Activated naive CD8-positive, alpha-beta T cell (primary cell): Measurements from ENCODE around the gene ITIH6.
"Not testable (repeated sequence)": the region's sequence is repeated elsewhere in the genome, so short reads cannot be mapped to it uniquely, and the experiment has no call there.

Experiments used
- H3K27ac Mint-ChIP-seq: one replicate; pipeline ENCODE4 v1.8.0; 2021; ENCODE audit warnings: mixed read lengths
- H3K27me3 Mint-ChIP-seq: one replicate; pipeline ENCODE4 v1.8.0; 2021; ENCODE audit warnings: mixed read lengths
- H3K36me3 Mint-ChIP-seq: one replicate; pipeline ENCODE4 v1.8.0; 2021; ENCODE audit warnings: mixed read lengths
- H3K4me1 Mint-ChIP-seq: one replicate; pipeline ENCODE4 v1.8.0; 2021; ENCODE audit warnings: low read depth, mixed read lengths
- H3K4me3 Mint-ChIP-seq: one replicate; pipeline ENCODE4 v1.8.0; 2021; ENCODE audit warnings: mild to moderate bottlenecking, mixed read lengths
- H3K9me3 Mint-ChIP-seq: one replicate; pipeline ENCODE4 v1.8.0; 2021; ENCODE audit warnings: low read depth, mixed read lengths

The ITIH6 gene

DNA sequence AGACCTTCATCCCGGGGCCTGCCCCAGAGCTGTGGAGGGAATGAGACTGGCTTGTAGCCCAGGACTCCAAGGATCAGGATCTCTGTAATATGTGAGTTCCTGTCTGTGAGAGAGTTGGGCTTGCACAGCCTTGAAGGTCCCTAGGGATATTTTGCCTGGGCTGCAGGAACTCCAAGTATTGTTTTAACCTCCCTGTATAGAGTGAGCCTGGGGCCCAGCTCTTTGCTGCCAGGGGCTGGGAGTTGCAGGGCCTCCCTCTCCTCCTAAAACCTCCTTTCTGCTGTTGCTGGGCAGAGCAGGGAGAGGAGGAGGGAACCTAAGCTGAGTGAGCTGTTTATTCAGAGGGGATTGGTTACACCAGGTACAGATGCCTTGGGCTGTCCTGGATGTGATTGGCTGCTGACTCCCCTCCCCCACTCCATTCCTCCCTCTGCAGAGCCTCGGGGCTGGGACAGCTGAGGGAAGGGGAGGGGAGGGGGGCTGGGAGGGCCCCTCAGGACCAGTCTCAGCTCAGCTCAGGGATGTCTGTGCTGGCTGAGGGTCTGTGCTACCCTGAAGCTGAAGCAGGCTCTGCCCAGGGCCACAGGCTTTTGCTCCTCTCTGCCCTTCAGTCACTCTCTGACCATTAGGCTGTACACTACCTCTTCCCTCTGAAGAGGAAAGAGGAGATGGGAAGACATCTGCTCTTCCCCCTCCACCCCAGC, 23.5 kb downstream of the ITIH6 start:
- H3K9me3 Mint-ChIP-seq, H3K4me3 Mint-ChIP-seq, H3K36me3 Mint-ChIP-seq, H3K27me3 Mint-ChIP-seq, H3K4me1 Mint-ChIP-seq, H3K27ac Mint-ChIP-seq: not testable (repeated sequence)

DNA sequence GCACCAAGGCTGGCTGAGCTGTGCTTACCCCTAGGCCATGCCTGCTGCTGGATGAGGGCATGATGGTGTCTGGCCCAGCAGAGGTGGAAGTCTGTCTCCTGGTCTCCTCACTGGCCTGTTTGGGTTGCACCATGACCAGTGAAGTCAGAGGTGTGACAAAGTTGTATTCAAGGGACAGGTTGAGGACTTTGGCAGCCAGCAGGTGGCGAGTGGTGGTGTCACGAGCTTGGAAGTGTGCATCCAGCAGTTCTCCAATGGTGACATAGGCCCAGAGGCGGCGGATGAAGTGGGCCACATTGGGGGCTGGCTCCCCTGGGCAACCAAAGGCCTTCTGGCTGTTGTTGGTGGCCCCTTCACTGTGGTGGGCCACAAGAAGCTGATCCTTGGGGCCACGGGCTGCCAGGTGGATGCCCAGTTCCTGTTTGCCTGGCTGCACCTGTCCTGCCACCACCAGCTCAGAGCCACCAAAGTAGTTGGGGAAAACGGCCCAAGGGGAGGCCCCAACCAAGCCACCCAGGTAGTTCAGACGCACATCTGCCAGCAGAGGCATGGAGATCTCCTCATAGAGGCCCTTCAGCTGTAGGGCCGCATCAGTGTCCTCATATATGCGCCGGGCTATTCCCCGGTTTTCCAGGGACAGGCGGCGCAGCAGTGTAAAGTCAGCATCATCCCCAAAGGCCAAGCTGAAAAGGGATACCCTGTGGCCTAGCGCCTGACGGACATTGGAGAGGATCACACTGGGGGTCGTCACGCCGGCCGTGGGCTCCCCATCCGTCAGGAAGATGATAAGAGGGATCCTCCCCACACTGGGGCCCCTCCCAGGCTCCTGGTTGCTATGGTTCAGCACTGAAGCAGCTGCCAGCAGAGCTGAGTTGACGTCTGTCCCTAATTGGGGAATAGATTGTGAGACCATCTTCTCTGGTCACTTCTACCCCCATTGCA, 39.7 kb downstream of the ITIH6 start:
- Mint-ChIP-seq H3K4me1 (no peaks in the 10 kb centered on the region), H3K4me3 (no peak overlapping the region), H3K36me3 (no peaks in the 10 kb centered on the region), H3K9me3 (no peaks in the 10 kb centered on the region), H3K27me3 (no peaks in the 10 kb centered on the region), H3K27ac (no peak overlapping the region)

DNA sequence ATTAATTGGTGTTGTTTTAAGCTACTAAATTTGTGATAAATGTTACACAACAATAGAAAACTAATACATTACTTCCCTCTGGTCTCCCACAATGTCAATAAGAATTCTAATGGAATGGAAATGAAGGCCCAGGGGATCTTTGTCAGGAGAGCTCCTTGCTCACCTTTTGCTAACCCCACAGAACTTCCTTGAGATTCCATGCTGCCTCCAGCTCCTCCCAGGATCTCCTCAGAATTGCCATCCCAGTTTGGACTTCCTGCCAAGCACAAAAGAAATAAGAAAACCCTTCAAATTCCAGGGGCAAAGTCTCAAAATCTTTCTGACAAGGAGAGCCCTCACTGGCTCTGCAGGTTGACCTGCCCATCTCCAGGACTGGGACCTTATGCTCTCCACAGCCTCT, 43.2 kb downstream of the ITIH6 start:
- Mint-ChIP-seq H3K27ac (no peak overlapping the region), H3K36me3 (no peaks in the 10 kb centered on the region), H3K4me1 (no peaks in the 10 kb centered on the region), H3K4me3 (no peak overlapping the region), H3K27me3 (peaks cover 2% of the 10 kb centered on the region), H3K9me3 (no peaks in the 10 kb centered on the region)

DNA sequence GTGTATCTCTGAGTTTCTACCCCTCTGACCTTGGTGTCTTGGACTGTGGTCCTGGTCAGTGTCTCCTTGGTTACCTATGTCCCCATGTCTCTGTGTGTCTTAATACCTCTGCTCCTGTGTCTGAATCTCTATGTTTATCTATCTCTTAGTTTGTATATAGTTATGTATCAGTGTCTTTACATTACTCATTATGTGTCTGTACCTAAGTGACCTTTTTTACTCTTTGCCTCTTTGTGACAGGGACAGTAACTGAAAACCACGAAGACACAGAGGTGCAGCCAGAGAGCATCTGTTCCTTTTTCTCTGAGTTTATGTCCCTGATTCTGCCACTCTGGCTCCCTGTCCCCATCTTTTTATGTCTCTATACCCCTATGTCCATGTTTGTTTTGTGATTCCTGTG, 49.4 kb downstream of the ITIH6 start:
- Mint-ChIP-seq H3K27me3 (peaks cover 2% of the 10 kb centered on the region), H3K9me3 (no peaks in the 10 kb centered on the region), H3K4me3 (no peak overlapping the region), H3K27ac (no peak overlapping the region), H3K4me1 (no peaks in the 10 kb centered on the region), H3K36me3 (no peaks in the 10 kb centered on the region)

DNA sequence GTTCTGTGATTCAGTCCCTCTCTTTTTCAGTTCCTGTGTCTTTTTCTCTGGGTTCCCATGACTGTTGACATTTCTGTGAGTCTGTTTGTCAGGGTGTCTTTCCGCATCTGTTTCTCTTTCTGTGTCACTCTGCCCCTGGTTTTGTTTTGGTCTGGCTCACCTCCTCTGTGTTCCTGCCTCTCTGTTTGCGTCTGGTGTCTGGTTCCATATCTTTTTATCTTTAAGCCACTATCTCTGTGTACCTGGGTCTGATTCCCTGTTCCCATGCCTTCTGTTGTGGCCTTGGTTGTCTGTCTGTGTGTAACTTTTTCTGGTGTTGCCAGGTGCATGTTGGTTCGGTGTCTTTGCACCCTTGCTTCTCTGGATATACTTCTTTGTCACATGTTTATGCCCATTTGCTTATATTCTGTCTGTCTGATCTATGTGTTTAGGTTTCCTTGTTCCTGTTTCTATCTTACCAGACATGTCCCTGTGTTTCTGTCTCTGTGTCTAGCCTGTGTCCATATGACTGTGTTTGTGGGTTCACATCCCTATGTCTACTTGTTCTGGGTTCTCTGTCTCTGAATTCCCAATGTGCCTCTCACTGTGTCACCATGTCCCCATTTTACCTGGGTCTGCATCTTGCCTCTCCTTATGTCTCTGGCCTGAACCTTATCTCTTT, 50.2 kb downstream of the ITIH6 start:
- Mint-ChIP-seq H3K4me3 (no peak overlapping the region), H3K9me3 (no peaks in the 10 kb centered on the region), H3K27me3 (peaks cover 2% of the 10 kb centered on the region), H3K27ac (no peak overlapping the region), H3K4me1 (no peaks in the 10 kb centered on the region), H3K36me3 (no peaks in the 10 kb centered on the region)

DNA sequence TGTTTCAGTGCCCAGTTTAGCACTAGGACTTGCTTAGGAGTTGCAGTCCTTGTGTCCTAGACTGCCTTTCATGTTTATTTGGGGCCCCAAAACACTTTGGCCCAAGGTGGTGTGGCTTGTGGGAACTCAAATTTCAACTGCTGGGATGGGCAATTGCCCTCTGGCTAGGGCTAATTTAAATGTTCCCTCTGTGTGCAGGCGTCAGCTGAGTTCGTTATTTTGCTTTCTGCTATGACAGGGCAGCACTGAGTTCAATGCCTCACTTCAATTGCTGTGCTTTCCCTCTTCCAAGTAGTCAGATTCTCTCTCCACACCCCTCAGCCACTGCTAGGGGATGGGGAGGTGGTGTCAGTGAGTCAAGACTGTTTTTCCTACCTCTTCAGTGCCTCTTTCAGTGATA, 51.1 kb downstream of the ITIH6 start:
- Mint-ChIP-seq H3K4me1 (no peaks in the 10 kb centered on the region), H3K27me3 (peaks cover 2% of the 10 kb centered on the region), H3K4me3 (no peak overlapping the region), H3K36me3 (no peaks in the 10 kb centered on the region), H3K9me3 (no peaks in the 10 kb centered on the region), H3K27ac (no peak overlapping the region)

DNA sequence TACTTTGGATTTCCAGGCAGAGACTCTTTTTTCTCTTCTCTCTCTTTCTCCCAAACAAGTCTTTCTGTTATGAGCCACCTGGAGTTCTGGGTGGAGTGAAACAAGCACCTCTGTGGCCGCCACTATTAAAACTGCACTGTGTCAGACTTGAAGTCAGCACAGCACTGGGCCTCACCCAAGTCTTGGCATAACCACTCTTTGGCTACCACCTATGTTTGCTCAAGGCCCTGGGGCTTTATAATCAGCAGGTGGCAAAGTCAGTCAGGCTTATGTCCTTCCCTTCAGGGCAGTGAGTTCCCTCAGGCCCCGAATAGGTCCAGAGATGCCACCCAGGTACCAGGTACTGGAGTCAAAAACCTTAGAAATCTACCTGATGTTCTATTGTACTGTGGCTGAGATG, 52.4 kb downstream of the ITIH6 start:
- no peaks in the 10 kb centered on the region for H3K36me3 Mint-ChIP-seq
- H3K9me3 Mint-ChIP-seq, result no peaks in the 10 kb centered on the region
- no peaks in the 10 kb centered on the region for H3K27me3 Mint-ChIP-seq
- no peak overlapping the region for H3K27ac Mint-ChIP-seq
- H3K4me3 Mint-ChIP-seq, result no peak overlapping the region
- H3K4me1 Mint-ChIP-seq, result no peaks in the 10 kb centered on the region

DNA sequence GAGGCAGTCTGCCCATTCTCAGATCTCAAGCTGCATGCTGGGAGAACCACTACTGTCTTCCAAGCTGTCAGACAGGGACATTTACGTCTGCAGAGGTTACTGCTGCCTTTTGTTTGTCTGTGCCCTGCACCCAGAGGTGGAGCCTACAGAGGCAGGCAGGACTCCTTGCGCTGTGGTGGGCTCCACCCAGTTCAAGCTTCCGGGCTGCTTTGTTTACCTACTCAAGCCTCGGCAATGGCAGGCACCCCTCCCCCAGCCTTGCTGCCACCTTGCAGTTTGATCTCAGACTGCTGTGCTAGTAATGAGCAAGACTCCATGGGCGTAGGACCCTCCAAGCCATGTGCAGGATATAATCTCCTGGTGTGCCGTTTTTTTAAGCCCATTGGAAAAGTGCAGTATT, 59.5 kb downstream of the ITIH6 start:
- not testable (repeated sequence) for H3K36me3 Mint-ChIP-seq, H3K4me1 Mint-ChIP-seq, H3K27me3 Mint-ChIP-seq, H3K4me3 Mint-ChIP-seq, H3K27ac Mint-ChIP-seq, H3K9me3 Mint-ChIP-seq

DNA sequence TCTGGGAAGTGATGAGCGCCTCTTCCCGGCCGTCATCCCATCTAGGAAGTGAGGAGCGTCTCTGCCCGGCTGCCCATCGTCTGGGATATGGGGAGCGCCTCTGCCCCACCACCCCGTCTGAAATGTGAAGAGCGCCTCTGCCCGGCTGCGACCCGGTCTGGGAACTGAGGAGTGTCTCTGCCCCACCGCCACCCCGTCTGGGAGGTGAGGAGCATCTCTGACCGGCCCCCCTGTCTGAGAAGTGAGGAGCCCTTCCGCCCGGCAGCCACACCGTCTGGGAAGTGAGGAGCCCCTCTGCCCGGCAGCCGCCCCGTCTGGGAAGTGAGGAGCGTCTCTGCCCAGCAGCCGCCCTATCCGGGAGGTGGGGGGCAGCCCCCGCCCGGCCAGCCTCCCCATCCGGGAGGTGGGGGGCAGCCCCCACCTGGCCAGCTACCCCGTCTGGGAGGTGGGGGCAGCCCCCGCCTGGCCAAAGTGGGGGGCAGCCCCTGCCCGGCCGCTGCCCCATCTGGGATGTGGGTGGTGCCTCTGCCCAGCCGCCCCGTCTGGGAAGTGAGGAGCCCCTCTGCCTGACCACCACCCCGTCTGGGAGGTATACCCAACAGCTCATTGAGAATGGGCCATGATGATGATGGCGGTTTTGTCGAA, 61.6 kb downstream of the ITIH6 start:
- H3K27ac Mint-ChIP-seq, H3K36me3 Mint-ChIP-seq, H3K4me1 Mint-ChIP-seq: not testable (repeated sequence)

DNA sequence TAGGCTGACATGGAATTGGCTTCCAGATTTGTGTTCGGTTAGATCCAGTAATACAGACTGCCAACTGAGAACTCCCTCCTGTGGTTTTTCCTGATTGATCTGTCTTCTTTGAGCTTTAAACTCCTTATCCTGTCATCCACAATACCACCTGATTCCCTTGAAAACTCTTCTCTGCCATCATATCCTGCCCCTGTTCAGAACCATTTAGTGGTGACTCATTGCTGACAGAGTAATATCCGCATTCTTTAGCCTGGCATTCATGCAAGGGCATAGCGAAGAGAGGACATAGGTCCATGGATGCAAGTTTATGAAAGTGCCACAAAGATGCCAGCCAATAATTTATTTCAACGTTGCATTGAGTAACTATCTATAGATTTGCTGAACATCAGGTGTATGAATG, 76.6 kb downstream of the ITIH6 start:
- Mint-ChIP-seq H3K27me3 (peaks cover 4% of the 10 kb centered on the region), H3K4me3 (no peak overlapping the region), H3K9me3 (no peaks in the 10 kb centered on the region), H3K27ac (no peak overlapping the region), H3K4me1 (no peaks in the 10 kb centered on the region), H3K36me3 (no peaks in the 10 kb centered on the region)

More for the DNA sequence above, 61.6 kb downstream of the ITIH6 start:
- H3K27me3 Mint-ChIP-seq, H3K9me3 Mint-ChIP-seq, H3K4me3 Mint-ChIP-seq: not testable (repeated sequence)

DNA sequence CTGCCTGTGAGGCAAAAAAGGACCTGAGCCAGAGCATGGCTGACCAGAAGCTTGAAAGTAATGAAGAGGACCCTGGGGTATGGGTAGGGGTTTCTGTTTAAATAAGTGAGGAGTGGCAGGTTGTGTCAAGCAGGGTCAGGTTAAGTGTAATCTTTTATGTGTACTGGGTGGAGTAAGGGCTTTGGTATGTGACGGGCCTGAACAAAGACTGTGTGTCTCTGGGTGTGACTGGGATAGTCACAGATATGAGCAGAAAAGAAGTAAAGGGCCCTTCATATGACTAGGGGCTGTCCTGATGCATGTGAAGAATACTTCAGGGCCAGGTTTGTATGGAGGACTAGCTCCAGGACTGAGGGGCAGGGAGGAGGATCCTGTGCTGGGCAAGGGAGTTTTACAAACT, 82.4 kb downstream of the ITIH6 start:
- Mint-ChIP-seq H3K9me3 (no peaks in the 10 kb centered on the region), H3K27me3 (no peaks in the 10 kb centered on the region), H3K4me3 (no peak overlapping the region), H3K36me3 (no peaks in the 10 kb centered on the region), H3K4me1 (no peaks in the 10 kb centered on the region), H3K27ac (no peak overlapping the region)

DNA sequence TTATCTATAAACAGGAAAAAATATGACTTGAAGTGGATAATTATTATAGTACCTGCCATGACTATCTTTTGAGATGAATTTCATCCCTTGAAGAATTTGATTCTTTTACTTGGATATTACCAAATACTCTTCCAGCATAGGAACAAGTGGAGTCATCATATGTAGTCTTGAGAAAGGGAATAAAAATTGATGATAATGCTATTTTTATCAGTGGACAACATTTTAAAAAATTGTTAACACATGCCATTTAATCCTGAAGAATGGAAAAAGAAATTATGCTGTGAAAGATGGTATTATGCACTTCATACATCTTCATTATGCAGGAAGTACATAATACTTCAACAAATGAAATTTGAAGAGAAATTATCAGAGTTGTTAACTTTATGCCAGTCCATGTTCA, 83.6 kb downstream of the ITIH6 start:
- Mint-ChIP-seq H3K36me3 (no peaks in the 10 kb centered on the region), H3K4me3 (no peak overlapping the region), H3K27me3 (no peaks in the 10 kb centered on the region), H3K4me1 (no peaks in the 10 kb centered on the region), H3K27ac (no peak overlapping the region), H3K9me3 (no peaks in the 10 kb centered on the region)

DNA sequence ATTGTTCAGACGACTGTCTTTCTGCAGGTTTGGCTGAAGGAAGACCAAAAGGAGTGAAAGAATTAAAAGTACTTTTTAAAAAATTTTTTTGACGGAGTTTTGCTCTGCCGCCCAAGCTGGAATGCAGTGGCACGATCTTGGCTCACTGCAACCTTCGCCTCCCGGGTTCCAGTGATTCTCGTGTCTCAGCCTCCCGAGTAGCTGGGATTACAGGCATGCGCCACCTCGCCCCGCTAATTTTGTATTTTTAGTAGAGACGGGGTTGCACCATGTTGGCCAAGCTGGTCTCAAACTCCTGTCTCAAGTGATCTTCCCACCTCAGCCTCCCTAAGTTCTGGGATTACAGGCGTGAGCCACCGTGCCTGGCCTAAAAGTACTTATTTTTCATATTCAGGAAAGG, 86.3 kb downstream of the ITIH6 start:
- H3K27me3 Mint-ChIP-seq, result no peaks in the 10 kb centered on the region
- no peaks in the 10 kb centered on the region for H3K4me1 Mint-ChIP-seq
- H3K36me3 Mint-ChIP-seq, result no peaks in the 10 kb centered on the region
- no peak overlapping the region for H3K4me3 Mint-ChIP-seq
- H3K27ac Mint-ChIP-seq, result no peak overlapping the region
- H3K9me3 Mint-ChIP-seq, result no peaks in the 10 kb centered on the region

DNA sequence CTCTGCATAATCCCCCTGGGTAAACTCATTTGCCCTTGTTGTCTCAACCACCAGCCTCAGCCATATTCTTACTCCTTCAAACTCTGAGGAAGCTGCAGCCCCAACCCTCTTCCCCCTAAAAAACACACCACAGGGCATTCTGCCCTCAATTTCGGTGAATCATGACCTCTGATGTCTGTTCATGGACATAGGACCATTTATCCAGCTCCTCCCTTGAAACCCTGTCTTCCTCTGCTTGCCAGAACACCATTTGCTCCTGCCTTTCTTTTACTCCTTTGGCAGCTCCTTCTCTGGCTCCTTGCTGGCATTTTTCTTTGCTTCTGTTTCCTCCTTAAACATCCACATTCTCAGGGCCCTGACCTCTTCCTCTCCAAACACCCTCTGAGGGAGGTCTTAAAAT, 87.1 kb downstream of the ITIH6 start:
- H3K27me3 Mint-ChIP-seq, result no peaks in the 10 kb centered on the region
- H3K27ac Mint-ChIP-seq, result no peak overlapping the region
- H3K36me3 Mint-ChIP-seq, result no peaks in the 10 kb centered on the region
- H3K4me1 Mint-ChIP-seq, result no peaks in the 10 kb centered on the region
- no peak overlapping the region for H3K4me3 Mint-ChIP-seq
- no peaks in the 10 kb centered on the region for H3K9me3 Mint-ChIP-seq

DNA sequence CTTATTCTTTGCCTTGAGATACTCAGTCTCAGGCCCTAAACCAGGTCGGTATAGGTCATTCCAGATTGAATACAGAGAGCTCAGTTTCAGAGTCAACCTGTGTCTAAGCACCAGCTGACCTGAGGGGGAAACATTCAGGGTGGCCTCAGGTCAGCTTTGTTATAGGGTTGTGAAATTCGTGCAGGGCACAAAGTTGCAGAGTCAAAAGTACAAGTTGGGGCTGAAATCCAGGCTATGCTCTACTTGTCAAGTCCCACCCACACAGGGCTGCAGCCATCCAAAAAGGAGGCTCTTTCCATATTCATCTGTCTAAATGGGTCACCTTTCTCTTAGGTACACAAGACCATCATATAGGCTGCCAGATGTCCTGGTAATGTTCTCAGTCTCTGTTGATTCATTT, 89.7 kb downstream of the ITIH6 start:
- Mint-ChIP-seq H3K36me3 (no peaks in the 10 kb centered on the region), H3K27ac (no peak overlapping the region), H3K9me3 (no peaks in the 10 kb centered on the region), H3K4me3 (no peak overlapping the region), H3K4me1 (no peaks in the 10 kb centered on the region), H3K27me3 (no peaks in the 10 kb centered on the region)
